H1 (cell line): ENCODE measurements around the gene PTTG1IP. TPM values are rescaled to one million over a fixed set of nuclear protein-coding genes. Genes with fewer than 3 reads are reported as not detected.

ENCODE experiments used
- CTCF ChIA-PET: fragments of 300-600 bp; sonication (Branson Sonifier 250); formaldehyde crosslinking; loops from one replicate; lab custom pipeline; 2021; ENCODE audit not compliant: partially characterized antibody; lab: Charles Lee
- POLR2A ChIA-PET: fragments of 300-600 bp; sonication (Branson Sonifier 250); formaldehyde crosslinking; loops from one replicate; lab custom pipeline; 2021; ENCODE audit warnings: inconsistent platforms; ENCODE audit not compliant: partially characterized antibody; lab: Charles Lee
- DNase-seq, 2 experiments: peaks; one replicate each; pipeline versions ENCODE4 v3.0.0 to v3.0.0-alpha.2; 2010 to 2022; ENCODE audit warnings: low spot score in 2 of 2, low read depth in 1 of 2, mixed read lengths in 1 of 2
- FAIRE-seq: peaks from 2 replicates; lab custom pipeline; 2011; peaks lifted over from hg19 to GRCh38; lab: Jason Lieb, UNC
- H2AFZ ChIP-seq: 2 replicates; pipeline ENCODE4 v1.8.1; 2012; ENCODE audit warnings: low read length, inconsistent platforms
- H2AK5ac ChIP-seq: 2 replicates; pipeline ENCODE4 v1.6.1; 2013; ENCODE audit warnings: low read depth, low read length
- H2BK120ac ChIP-seq: replicated peaks from 2 replicates; pipeline ENCODE3; 2013; ENCODE audit warnings: low read depth, low read length, inconsistent platforms
- H2BK12ac ChIP-seq: 2 replicates; pipeline ENCODE4 v1.6.1; 2013; ENCODE audit warnings: low read depth, low read length
- H2BK15ac ChIP-seq: 2 replicates; pipeline ENCODE4 v1.6.1; 2013; ENCODE audit warnings: low read length
- H2BK20ac ChIP-seq: 2 replicates; pipeline ENCODE4 v1.6.1; 2013; ENCODE audit warnings: low read length
- H2BK5ac ChIP-seq: 2 replicates; pipeline ENCODE4 v1.6.1; 2013; ENCODE audit warnings: low read depth, low read length
- H3K14ac ChIP-seq: 2 replicates; pipeline ENCODE4 v1.6.1; 2013; ENCODE audit warnings: inconsistent platforms; ENCODE audit not compliant: insufficient read length
- H3K18ac ChIP-seq: 2 replicates; pipeline ENCODE4 v1.6.1; 2013; ENCODE audit warnings: low read length; ENCODE audit errors: extremely low read depth
- H3K23ac ChIP-seq: 2 replicates; pipeline ENCODE4 v1.6.1; 2013; ENCODE audit warnings: inconsistent platforms; ENCODE audit not compliant: insufficient read length
- H3K23me2 ChIP-seq: 2 replicates; pipeline ENCODE4 v1.6.1; 2013; ENCODE audit warnings: low read depth, low read length
- H3K27ac ChIP-seq: 2 replicates; pipeline ENCODE4 v1.6.1; 2011; ENCODE audit warnings: low read depth, low read length, inconsistent platforms
- H3K27me3 ChIP-seq, 4 experiments: replicated peaks in 1 of 4; 1 replicate in 1 of 4; 2 replicates in 3 of 4; pipeline versions ENCODE4 v1.6.1 to v1.8.1; 2011 to 2013; ENCODE audit warnings: low read length in 3 of 4, mild to moderate bottlenecking in 3 of 4, inconsistent platforms in 2 of 4, mixed read lengths in 2 of 4, moderate library complexity in 1 of 4; ENCODE audit not compliant: control insufficient read depth in 3 of 4, insufficient read depth in 3 of 4; ENCODE audit errors: extremely low read depth in 1 of 4
- H3K36me3 ChIP-seq, 4 experiments: 2 replicates each; pipeline versions ENCODE4 v1.6.1 to v1.8.1; 2011 to 2013; ENCODE audit warnings: mild to moderate bottlenecking in 4 of 4, low read length in 3 of 4, moderate library complexity in 2 of 4, control low read depth in 1 of 4, inconsistent platforms in 1 of 4; ENCODE audit not compliant: insufficient read depth in 4 of 4, control insufficient read depth in 2 of 4
- H3K4ac ChIP-seq: replicated peaks from 2 replicates; pipeline ENCODE3; 2013; ENCODE audit warnings: low read length, low read depth, mixed read lengths, inconsistent platforms; ENCODE audit not compliant: insufficient read length
- H3K4me1 ChIP-seq, 4 experiments: replicated peaks in 1 of 4; 1 replicate in 1 of 4; 2 replicates in 3 of 4; pipeline versions ENCODE4 v1.6.1 to v1.8.1; 2011 to 2013; ENCODE audit warnings: low read length in 3 of 4, inconsistent platforms in 2 of 4, mixed read lengths in 1 of 4; ENCODE audit not compliant: insufficient read depth in 4 of 4, control insufficient read depth in 3 of 4
- H3K4me2 ChIP-seq, 2 experiments: 2 replicates each; pipeline versions ENCODE4 v1.6.1 to v1.8.1; 2011 to 2013; ENCODE audit warnings: low read depth in 2 of 2, low read length in 2 of 2, control low read depth in 1 of 2, inconsistent platforms in 1 of 2, mild to moderate bottlenecking in 1 of 2; ENCODE audit not compliant: insufficient read depth in 1 of 2
- H3K4me3 ChIP-seq, 4 experiments: fragments of 200-600, 300-600 bp in 1 of 4; sonication (generic), shearing (Covaris generic), sonication (Bioruptor Twin) in 1 of 4; 2 replicates each; pipeline versions ENCODE4 v1.5.1 to v1.8.1; 2011 to 2016; ENCODE audit warnings: low read length in 4 of 4, low read depth in 3 of 4, control low read depth in 2 of 4, inconsistent platforms in 2 of 4, mild to moderate bottlenecking in 2 of 4, mixed read lengths in 1 of 4, moderate library complexity in 1 of 4; ENCODE audit not compliant: insufficient read depth in 2 of 4; ENCODE audit errors: extremely low read depth in 1 of 4
- H3K56ac ChIP-seq: replicated peaks from 2 replicates; pipeline ENCODE3; 2013; ENCODE audit warnings: low read depth, mild to moderate bottlenecking, mixed read lengths, low read length, inconsistent platforms; ENCODE audit not compliant: insufficient read length
- H3K79me1 ChIP-seq: 2 replicates; pipeline ENCODE4 v1.6.1; 2013; ENCODE audit warnings: low read depth, low read length, control low read depth
- H3K79me2 ChIP-seq, 2 experiments: 2 replicates each; pipeline versions ENCODE4 v1.6.1 to v1.8.1; 2012 to 2013; ENCODE audit warnings: low read length in 2 of 2, mild to moderate bottlenecking in 2 of 2, inconsistent platforms in 1 of 2; ENCODE audit not compliant: insufficient read depth in 2 of 2, control insufficient read depth in 1 of 2
- H3K9ac ChIP-seq, 4 experiments: replicated peaks in 1 of 4; 1 replicate in 1 of 4; 2 replicates in 3 of 4; pipeline versions ENCODE4 v1.6.1 to v1.8.1; 2011 to 2013; ENCODE audit warnings: low read depth in 3 of 4, low read length in 3 of 4, control low read depth in 2 of 4, mild to moderate bottlenecking in 2 of 4, moderate library complexity in 2 of 4, inconsistent platforms in 1 of 4; ENCODE audit errors: extremely low read depth in 1 of 4
- H3K9me3 ChIP-seq, 2 experiments: 2 replicates each; pipeline versions ENCODE4 v1.6.1 to v1.8.1; 2012 to 2013; ENCODE audit warnings: mild to moderate bottlenecking in 2 of 2, moderate library complexity in 2 of 2, control low read depth in 1 of 2, inconsistent platforms in 1 of 2, low read depth in 1 of 2, low read length in 1 of 2, mixed read lengths in 1 of 2; ENCODE audit not compliant: insufficient read depth in 2 of 2
- H4K20me1 ChIP-seq, 2 experiments: replicated peaks in 1 of 2; 2 replicates each; pipeline versions ENCODE3 to v1.8.1; 2011 to 2013; ENCODE audit warnings: inconsistent platforms in 2 of 2, low read length in 2 of 2, mild to moderate bottlenecking in 1 of 2; ENCODE audit not compliant: insufficient read depth in 2 of 2, control insufficient read depth in 1 of 2
- H4K5ac ChIP-seq: 2 replicates; pipeline ENCODE4 v1.6.1; 2013; ENCODE audit warnings: low read length, low read depth, mixed read lengths, inconsistent platforms; ENCODE audit not compliant: insufficient read length
- H4K8ac ChIP-seq: 2 replicates; pipeline ENCODE4 v1.8.0; 2013; ENCODE audit warnings: mild to moderate bottlenecking, moderate library complexity, low read length, inconsistent platforms; ENCODE audit not compliant: insufficient read depth; ENCODE audit errors: extremely low read depth
- H4K91ac ChIP-seq: replicated peaks from 2 replicates; pipeline ENCODE3; 2013; ENCODE audit warnings: low read length, mixed read lengths, inconsistent platforms; ENCODE audit not compliant: insufficient read length
- HDAC6 ChIP-seq: IDR thresholded peaks from one replicate; pipeline ENCODE4 v1.7.1; 2012; ENCODE audit warnings: low read depth, mild to moderate bottlenecking, inconsistent platforms, low read length, moderate library complexity
- KDM4A ChIP-seq: IDR thresholded peaks from one replicate; pipeline ENCODE4 v1.7.1; 2012; ENCODE audit warnings: low read depth, mild to moderate bottlenecking, moderate library complexity, low read length, inconsistent platforms; ENCODE audit not compliant: severe bottlenecking
- YY1 ChIP-seq: IDR thresholded peaks from 2 replicates; pipeline ENCODE4 v1.6.1; 2011; ENCODE audit warnings: low read depth, mild to moderate bottlenecking, low read length
- WGBS, 2 experiments: shearing (Covaris generic) in 1 of 2; methylation state at CpG; one replicate each; pipeline versions ENCODE4 v1.1.6 to v1.1.7; 2013 to 2015; ENCODE audit warnings: low lambda C conversion rate in 2 of 2, mixed read lengths in 2 of 2, inconsistent platforms in 1 of 2, low coverage in 1 of 2, missing lambda C conversion rate in 1 of 2; ENCODE audit not compliant: insufficient replicate concordance in 2 of 2, insufficient coverage in 1 of 2, insufficient read length in 1 of 2; ENCODE audit errors: extremely low coverage in 1 of 2, missing lambda C conversion rate in 1 of 2; 5-methylcytosine and 5-hydroxymethylcytosine counted together
- polyA plus RNA-seq, 7 experiments: library from polyadenylated mRNA; depleted of rRNA in 3 of 7; stranded (reverse) in 5 of 7; unstranded in 2 of 7; fragments of >200 nt in 5 of 7; fragments of 200-250 nt in 2 of 7; gene quantifications; 1 replicate in 5 of 7; 2 replicates in 1 of 7; 4 replicates in 1 of 7; pipeline versions ENCODE4 v1.2.1 to v1.2.3, GENCODE V29; 2011 to 2013; ENCODE audit warnings: missing spikeins in 2 of 7, mixed read lengths in 2 of 7
- total RNA-seq: library from RNA; stranded (reverse); fragmentation: NEBNext Ultra II Directional; extraction: Animal tissue kit (Norgen Biotek cat#: 25700); gene quantifications from 2 replicates; pipeline ENCODE4 v1.2.1, GENCODE V29; 2021
- TF ChIP-seq, protein P1 (sequence below): IDR thresholded peaks from 2 replicates; pipeline ENCODE4 v1.6.1; 2012; ENCODE audit warnings: inconsistent platforms

Gene PTTG1IP
- total and polyA plus RNA-seq, 2 of the 8 experiments (the other 6 are each of a cell fraction or from before 2014, with no cell fraction given) = 90.8 to 130 TPM

DNA sequence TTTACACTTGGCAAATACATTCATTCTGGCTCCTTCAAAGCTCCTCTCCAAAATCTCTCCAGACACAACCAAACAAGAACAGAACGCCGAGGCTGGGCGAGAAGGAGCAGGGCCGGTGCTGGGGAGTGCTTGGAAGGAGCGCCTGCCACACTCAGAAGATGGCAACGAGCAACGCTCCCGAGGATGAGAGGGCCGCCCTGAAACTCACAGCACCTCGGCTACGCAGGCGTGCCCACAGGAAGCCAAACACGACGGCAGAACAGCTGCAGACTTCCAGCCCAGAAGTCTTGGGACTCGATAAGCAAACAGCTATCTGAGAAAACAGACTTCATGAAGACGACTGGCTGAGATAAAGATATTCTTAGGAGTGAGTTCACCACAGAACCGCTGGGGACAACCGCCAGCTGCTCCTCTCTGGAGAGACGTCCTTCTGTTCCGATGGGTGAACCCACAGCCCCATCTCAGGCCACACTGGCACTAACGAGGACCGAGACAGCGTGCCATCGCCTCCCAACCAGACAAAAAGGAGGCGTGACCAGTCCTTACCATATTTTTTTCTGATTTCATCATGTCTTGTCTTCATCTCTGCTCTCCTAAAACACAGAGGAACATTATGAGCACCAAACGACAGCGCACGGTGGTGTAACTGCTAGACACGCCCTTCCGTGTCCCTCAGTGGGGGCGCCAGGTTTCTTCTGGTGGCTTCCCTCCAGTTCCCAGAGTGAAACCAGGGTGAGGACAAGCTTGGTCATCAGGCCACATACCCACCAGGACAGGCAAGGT lies 18.6 kb downstream of the PTTG1IP start:
- Histone ChIP-seq H3K79me1 (peaks cover 6% of the 10 kb centered on the region; the same call in 1 of the 2 replicates), H2BK15ac (no peak overlapping the region), H3K14ac (no peak overlapping the region), H3K4me2 (no peak overlapping the region), H2BK120ac (no peak overlapping the region), H2BK5ac (no peak overlapping the region), H4K8ac (no peak overlapping the region), H2AK5ac (no peak overlapping the region), H3K23me2 (no peaks in the 10 kb centered on the region), H3K9me3 (no peaks in the 10 kb centered on the region), H3K9ac (no peak overlapping the region), H4K91ac (no peak overlapping the region), H2BK12ac (no peak overlapping the region), H3K36me3 (peaks cover 12 to 55% (median 43%) of the 10 kb centered on the region in 4 experiments; a peak in 7 of 8 replicates), H3K18ac (no peak overlapping the region; the same call in 1 of the 2 replicates), H3K56ac (no peak overlapping the region), H2BK20ac (no peak overlapping the region), H3K4me3 (no peak overlapping the region), H3K4ac (no peak overlapping the region), H4K20me1 (peaks cover 4 to 27% of the 10 kb centered on the region in 2 experiments), H3K27ac (no peak overlapping the region), H3K27me3 (no peaks in the 10 kb centered on the region), H3K79me2 (peaks cover 0 to 17% of the 10 kb centered on the region in 2 experiments; a peak in 1 of 4 replicates), H4K5ac (no peak overlapping the region), H2AFZ (no peak overlapping the region), H3K23ac (no peak overlapping the region), H3K4me1 (no peaks in the 10 kb centered on the region)
- 90% methylated on average over 31 of the region's 31 CpGs; no CpG with 5 or more reads in 1 of the 2 experiments for WGBS, 2 experiments
- FAIRE-seq (no peak), DNase-seq (no peak)
- CTCF ChIA-PET = interaction anchor here (1.7 kb wide), 1 partner anchor 80 kb away, joined by 3 read pairs; no protein-coding TSS in a partner anchor
- TF ChIP-seq HDAC6 = no peak
- no peak for TF ChIP-seq KDM4A
- TF ChIP-seq, protein P1, sequence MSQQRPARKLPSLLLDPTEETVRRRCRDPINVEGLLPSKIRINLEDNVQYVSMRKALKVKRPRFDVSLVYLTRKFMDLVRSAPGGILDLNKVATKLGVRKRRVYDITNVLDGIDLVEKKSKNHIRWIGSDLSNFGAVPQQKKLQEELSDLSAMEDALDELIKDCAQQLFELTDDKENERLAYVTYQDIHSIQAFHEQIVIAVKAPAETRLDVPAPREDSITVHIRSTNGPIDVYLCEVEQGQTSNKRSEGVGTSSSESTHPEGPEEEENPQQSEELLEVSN = no peak
- TF ChIP-seq YY1 = no peak
- POLR2A ChIA-PET = interaction anchor here (0.9 to 1.5 kb wide), 3 partner anchors 18 to 56 kb away, joined by 3 to 6 read pairs (median 3); partner anchors contain the start of gene PTTG1IP
